GM19240 (cell line): ENCODE results near the gene ZNF419.
A peak's percentile ranks its signal among the peaks of the same experiment; 100 is the strongest.
"Not testable (repeated sequence)": the region's sequence is repeated elsewhere in the genome, so short reads cannot be mapped to it uniquely, and the experiment has no call there.

Source experiments
- DNase-seq: peaks from one replicate; pipeline ENCODE4 v3.0.0; 2011; ENCODE audit warnings: low spot score; ENCODE audit not compliant: insufficient read length

The ZNF419 gene

DNA sequence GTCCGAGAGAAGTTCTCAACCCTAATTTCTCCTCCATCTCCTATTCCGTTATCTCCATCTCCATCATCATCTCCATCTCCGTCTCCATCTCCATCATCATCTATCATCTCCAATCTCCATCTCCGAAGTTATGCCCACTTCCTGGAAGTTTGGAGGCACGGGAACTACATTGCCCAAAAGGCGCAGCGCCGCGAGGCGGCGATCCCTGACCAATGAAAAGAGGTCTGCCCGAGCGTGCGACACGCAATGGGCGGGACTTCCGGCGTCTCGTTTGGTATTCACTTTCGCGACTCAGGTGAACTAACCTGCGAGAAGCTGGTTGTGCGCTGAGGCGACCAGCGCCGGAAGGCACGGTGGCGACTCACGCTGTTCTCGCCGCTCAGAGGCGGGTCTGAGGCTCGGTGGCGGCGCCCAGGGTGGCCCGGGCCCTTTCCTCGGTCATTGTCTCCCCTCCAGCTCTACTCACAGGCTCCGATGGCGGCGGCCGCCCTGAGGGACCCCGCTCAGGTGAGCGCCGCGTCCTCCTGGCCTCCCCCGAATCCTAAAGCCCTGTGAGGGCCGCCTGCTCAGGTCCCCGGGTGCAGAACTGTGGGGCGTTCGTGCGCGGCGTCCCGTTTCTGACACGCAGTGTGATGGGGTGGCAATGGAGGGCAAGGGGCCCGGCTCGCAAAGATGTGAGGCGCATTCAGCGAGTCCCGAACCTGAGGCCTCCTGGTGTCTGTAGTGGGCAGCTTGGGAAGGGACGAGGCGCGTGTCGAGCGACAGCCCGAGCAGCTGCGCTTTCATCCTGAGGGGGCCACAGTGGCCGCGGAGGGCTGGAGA lies at the start of gene ZNF419:
ZNF419 (plus strand) TSS at position 274 of the 822 bp plus-strand sequence; CDS start at position 475, 201 bp downstream.
- DNase-seq, result peak; percentile 93

DNA sequence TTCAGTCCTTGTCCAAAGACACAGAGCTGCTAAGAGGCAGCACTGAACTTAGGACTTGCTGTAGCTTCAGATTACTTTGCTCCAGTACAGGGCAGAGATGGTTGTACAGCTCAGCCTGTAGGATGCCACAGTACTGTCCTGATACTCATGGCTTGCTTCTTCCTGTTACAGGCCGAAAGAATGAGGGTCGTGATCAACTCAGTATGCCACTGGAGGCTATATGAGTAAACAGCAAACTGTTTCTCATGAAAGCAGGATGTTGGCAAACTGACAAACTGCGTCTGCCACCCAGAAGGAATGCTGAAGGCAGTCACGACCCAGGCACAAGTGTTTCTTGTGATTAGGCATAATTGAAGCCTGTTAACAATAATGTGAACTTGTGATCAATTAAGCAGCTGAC lies 49.6 kb upstream of the ZNF419 start:
- DNase-seq, result no peak

DNA sequence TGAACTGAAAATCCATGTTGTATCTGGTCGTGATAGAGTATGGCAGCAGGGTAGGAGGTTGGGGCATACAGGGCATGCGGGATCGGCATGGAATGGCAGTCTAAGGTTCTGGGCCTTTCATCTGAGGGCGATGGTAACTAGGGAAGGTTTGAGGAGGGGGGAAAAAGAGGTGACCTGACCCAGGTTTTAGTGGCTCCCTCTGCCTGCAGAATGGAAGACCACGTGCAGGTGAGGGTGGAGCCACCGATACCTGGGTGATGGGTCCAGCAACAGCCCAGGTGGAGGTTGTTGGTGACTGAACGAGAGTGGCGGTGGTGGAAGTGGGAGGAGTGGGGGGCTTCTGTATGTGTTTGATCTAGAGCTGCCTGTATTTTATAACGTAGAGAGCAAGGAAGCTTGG lies 48.6 kb upstream of the ZNF419 start:
- no peak for DNase-seq

DNA sequence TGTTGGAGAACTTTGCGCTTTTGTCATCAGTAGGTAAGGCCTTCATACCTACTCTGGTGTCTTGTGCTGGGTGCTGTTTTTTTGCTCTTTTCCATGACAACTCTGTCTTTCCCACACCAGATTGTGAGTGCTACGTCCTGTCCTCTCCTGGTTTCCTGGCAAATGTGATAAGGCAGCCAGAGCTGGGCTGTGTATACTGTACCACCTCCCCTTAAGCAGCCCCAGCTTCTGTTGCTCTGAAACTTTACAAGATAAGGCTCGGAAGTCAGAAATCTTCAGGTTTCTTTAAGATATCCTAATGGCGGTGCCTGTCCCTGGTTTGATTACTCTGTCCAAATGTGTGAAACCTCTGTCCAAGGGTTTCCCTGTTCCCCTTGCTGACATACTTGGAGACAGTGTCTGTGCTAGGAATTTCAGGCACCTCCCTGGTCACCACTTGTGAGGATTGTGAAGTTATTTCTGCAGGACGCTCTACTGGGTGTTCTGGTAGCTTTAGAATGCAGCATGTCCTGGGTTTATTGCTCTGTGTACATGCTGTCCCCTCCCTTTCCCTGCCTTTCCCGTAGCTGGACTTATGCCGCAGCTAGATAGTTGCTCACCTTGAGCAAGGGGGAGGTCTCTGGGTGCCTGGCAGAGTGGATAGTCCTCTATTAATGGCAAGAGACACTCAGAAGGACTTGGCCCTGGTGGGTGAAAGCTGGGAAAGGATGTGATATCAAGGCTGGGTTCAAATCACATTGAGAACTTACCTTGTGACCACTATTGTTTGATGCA lies 45.4 kb upstream of the ZNF419 start:
- no peak for DNase-seq

DNA sequence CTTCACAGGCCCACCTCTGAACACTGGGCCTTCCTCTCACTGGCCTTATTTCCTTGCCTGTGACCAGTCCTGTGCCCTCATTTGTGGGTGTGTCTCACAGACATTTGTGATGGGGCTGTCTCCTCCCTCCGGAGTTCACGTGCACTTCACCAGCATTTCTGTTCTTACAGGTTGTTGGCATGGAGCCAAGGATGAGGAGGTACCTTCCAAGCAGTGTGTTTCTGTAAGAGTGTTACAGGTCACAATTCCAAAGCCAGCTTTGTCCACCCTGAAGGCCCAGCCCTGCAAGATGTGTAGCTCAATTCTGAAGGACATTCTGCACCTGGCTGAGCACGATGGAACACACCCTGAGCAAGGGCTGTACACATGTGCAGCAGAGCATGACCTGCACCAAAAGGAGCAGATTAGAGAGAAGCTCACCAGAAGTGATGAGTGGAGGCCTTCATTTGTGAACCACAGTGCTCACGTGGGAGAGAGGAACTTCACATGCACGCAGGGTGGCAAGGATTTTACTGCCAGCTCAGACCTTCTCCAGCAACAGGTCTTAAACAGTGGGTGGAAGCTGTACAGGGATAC lies 44.3 kb upstream of the ZNF419 start:
- no peak for DNase-seq

DNA sequence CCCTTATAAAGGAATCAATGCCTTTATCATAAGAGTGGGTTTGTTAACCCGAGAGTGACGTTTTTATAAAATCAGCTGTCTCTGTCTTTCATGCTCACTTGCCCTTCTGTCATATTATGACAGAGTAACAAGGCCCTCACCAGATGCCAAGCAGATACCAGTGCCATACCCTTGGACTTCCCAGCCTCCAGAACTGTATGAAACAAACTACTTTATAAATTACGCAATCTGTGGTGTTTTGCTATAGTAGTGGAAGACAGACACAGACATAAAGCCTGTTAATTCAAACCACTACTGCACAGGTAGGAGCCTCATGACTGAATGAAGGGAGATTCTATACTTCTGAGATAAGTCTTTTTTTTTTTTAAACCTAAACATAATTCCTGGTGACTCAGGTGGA lies 35.2 kb upstream of the ZNF419 start:
- no peak for DNase-seq

DNA sequence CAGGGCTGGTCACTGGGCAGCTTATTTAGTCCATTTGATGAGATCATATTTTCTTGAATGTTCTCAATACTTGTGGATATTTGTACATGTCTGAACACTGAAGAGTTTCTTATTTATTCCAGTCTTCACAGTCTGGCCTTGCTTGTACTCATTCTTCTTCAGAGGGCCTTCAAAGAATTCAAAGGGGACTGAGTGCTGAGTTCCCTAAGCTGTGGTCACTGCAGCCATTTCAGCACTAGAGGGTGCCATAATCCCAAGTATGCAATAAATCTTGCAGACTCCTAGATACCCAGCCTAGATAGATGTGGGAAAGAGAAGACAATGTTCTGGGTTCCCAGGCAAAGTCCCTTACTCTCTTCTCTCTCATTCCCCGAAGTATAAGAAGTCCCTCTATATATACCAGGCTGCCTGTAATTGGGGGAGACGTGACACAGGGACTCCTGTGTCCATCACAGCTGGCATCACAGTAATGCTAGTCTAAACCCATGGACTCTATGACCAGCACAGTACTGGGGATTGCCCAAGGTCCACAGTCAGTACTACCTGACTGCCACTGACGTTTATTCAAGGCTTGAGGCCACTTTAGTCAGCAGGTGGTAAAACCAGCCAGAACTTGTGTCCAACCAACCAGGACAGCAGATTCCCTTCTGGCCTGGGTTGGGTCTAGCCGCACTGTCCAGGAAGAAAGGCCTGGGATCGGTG lies 21.7 kb upstream of the ZNF419 start:
- DNase-seq, result no peak

DNA sequence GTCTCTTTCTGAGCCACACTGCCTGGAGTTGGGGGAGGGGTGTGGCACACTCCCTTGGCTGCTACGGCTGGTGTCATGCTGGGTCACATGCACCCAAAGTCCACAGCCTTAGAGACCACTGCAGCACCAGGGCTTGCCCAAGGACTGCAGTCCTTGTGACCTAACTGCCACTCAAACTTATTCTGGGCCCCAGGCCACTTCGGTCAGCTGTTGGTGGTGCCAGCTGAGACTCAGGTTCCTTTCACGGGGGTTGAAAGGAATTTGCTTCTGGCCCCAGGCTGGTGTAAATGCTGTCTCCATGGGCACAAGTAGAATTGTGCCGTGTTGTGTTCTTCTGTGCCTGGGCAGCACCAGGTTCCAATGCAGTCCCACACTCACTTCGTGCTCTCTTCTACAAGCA lies 21.1 kb upstream of the ZNF419 start:
- no peak for DNase-seq

DNA sequence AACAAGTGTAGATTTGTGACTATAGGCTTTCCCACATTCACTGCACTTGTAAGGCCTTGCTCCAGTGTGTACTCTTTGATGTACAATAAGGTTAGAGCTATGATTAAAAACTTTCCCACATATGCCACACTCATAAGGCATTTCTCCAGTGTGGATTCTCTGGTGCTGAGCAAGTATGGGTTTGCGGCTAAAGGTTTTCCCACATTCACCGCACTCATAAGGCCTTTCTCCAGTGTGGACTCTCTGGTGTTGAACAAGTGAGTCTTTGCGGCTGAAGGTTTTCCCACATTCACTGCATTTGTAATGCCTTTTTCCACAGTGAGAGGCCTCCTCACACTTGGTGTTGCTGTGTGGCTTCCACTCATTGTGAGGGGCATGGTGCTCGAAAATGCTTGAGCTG lies 13.9 kb upstream of the ZNF419 start:
- no peak for DNase-seq

DNA sequence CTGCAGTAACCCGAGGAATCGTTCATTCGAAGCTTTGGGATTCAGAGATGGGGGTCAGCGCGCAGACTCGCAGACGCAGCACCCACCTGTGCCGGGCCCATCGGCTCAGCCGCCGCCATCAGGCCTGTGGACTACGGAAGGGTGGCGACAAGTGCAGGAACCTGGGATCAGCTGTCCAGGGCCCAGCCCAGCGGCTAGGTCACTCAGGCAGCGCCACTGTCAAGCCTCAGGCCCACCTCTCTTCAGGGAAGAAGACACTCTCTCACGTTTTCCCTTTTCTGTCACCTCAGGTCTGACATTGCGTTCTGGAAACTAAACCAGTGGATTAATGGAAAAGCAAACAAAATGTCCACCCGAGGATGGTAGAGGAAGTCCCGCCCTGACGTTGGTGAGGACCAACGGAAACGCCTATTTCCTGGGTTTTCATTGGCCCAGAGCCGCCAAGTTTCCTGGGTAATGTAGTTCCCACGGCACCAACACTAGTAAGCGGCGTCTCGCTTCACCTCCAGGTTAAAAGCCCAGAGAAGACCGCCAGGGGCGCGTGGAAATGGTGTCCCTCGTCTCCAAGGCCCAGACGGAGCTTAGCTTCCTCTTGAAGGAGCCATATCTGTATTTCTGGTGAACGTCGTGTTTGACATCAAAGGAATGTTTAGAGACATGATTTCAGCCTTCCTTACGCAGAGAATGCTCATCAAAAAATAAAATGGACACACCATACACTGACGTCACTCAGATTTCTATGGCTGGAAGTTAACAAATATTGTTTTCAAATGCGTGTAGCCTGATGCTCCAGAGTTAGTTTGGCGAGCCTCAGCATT lies 10.2 kb upstream of the ZNF419 start, which contains the start of gene ZNF772:
ZNF772 (minus strand) TSS at position 376 of the 818 bp plus-strand sequence; CDS start at position 119, 257 bp downstream.
- peak; percentile 76 for DNase-seq

DNA sequence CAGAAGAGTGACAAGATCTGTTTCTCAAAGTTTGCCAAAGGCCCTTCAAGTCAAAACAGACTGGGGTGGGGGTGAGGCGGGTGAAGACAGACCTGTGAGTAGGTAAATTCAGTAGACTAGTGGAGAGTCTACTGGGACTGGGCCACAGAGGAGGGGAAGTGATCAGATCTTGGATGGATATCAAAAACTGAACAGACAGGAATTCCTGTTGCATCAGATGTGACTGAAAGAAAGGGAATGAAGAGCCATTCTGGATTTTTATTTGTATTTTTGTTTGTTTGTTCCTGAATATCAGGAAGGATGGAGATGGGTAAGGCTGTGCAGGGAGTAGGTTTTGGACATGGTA lies 722 bp downstream of the ZNF419 start:
- not testable (repeated sequence) for DNase-seq

DNA sequence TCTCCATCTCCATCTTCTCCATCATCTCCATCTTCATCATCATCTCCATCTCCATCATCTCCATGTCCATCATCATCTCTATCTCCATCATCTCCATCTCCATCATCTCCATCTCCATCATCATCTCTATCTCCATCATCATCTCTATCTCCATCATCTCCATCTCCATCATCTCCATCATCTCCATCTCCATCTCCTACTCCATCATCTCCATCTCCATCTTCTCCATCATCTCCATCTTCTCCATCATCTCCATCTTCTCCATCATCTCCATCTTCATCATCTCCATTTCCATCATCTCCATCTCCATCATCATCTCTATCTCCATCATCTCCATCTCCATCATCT lies 11.8 kb downstream of the ZNF419 start:
- DNase-seq, result not testable (repeated sequence)

DNA sequence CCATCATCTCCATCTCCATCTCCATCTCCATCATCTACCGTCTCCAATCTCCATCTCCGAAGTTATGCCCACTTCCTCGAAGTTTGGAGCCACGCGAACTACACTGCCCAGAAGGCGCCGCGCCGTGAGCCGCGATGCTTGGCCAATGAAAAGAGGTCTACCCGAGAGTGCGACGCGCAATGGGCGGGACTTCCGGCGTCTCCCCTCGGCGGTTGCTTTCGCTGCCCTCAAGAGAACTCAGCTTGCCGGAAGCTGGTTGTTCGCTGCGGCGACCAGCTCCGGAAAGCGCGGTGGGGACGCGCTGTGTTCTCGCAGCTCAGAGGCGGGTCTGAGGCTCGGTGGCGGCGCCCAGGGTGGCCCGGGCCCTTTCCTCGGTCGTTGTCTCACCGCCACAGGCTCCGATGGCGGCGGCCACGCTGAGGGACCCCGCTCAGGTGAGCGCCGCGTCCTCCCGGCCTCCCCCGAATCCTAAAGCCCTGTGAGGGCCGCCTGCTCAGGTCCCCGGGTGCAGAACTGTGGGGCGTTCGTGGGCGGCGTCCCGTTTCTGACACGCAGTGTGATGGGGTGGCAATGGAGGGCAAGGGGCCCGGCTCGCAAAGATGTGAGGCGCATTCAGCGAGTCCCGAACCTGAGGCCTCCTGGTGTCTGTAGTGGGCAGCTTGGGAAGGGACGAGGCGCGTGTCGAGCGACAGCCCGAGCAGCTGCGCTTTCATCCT lies 12.3 kb downstream of the ZNF419 start, which contains the start of gene ZNF773:
ZNF773 (plus strand) TSS at position 259 of the 716 bp plus-strand sequence; CDS start at position 402, 143 bp downstream.
- DNase-seq, result peak; percentile 63

DNA sequence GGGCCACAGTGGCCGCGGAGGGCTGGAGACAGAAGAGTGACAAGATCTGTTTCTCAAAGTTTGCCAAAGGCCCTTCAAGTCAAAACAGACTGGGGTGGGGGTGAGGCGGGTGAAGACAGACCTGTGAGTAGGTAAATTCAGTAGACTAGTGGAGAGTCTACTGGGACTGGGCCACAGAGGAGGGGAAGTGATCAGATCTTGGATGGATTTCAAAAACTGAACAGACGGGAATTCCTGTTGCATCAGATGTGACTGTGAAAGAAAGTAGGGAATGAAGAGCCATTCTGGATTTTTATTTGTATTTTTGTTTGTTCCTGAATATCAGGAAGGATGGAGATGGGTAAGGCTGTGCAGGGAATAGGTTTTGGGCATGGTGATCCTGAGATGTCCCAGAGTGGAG lies 12.8 kb downstream of the ZNF419 start:
- not testable (repeated sequence) for DNase-seq

DNA sequence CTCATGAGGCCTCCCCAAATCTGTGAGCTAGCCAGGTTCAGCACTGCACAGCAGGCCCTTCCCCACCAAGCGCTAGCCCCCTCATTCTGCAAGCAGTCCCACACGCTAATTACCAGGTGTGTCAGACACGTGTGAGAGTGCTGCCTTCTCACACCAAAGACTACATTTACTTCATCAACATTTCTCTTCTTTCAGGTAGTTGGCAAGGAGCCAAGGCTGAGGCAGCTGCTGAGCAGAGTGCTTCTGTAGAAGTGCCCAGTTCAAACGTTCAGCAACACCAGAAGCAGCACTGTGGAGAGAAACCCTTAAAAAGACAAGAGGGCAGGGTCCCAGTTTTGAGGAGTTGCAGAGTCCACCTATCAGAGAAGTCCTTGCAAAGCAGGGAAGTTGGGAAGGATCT lies 18.6 kb downstream of the ZNF419 start:
- DNase-seq, result no peak

DNA sequence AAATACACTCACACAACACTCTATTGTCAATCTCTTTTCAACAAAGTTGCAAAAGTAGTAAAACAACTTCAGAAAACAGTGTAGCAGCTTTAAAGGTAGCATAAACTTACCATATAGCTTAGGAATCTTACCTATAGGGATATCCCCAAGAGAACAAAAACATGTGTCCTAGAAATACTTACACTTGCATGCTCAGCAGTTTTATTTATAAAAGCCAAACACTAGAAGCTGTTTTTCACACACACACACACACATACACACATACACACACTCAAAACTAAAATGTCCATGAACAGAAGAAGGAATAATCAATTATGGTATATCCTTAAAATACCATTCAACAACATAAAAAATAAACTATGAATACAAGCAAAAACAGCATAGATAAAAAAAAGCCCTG lies 23.9 kb downstream of the ZNF419 start:
- no peak for DNase-seq

DNA sequence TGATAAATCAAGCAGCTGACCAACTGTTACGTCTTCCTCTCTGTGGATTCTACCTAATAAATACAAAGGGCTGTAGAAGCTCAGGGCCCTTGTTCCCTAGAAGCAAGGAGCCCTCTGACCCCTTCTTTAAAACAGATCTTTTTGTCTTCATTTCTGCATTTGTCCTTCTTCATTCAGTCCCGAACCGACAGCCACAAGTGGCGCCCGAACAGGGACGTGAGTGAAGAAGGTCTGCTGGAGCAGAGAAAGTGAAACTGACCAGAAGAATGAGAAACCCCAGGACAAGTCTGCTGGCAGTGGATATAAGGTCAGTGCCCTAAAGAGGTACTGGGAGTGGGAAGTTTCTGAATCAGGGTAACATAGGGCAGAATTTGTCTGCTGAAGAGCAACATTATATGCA lies 25.3 kb downstream of the ZNF419 start:
- no peak for DNase-seq

DNA sequence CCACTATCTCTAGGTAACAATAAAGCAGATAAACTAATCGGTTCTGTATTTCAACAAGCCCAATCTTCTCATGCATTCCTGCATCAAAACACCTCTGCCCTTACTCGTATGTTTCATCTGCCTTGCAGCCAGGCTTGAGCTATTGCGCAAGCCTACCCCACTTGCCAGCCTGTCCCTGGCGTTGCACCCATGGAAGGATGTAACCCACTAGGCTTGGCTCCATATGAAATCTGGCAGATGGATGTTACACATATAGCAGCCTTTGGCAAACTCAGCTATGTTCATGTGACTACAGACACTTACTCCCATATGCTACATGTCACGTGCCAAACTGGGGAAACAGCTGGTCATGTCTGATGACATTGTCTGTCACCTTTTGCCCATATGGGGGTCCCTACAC lies 27.7 kb downstream of the ZNF419 start:
- no peak for DNase-seq

DNA sequence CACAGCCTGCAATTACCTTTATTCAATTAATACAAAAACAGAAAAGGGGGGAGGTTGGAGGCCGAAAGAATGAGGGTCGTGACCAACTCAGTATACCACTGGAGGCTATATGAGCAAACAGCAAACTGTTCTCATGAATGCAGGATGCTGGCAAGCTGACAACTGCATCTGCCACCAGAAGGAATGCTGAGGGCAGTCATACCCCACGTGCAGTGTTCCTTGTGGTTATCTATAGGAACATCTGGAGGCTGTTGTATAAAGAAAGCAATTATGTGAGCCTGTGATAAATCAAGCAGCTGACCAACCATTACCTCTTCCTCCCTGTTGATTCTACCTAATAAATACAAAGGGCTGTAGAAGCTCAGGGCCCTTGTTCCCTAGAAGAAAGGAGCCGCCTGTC lies 30.5 kb downstream of the ZNF419 start:
- not testable (repeated sequence) for DNase-seq
